WTC11 (cell line): Measurements from ENCODE around the gene MAGOH. TPM values are rescaled to one million over a fixed set of nuclear protein-coding genes. Genes with fewer than 3 reads are reported as not detected.

Experiments
- AR ChIP-seq: fragments of 250-450 bp; sonication (Bioruptor Pico); IDR thresholded peaks from 2 replicates; pipeline ENCODE4 v1.9.0; 2021; ENCODE audit warnings: mild to moderate bottlenecking
- ARID4B ChIP-seq: sonication (generic); formaldehyde crosslinking; IDR thresholded peaks from 2 replicates; pipeline ENCODE4 v1.8.0; 2023; ENCODE audit warnings: missing genetic modification reagents, mild to moderate bottlenecking, borderline replicate concordance
- ATF1 ChIP-seq: sonication (generic); formaldehyde crosslinking; IDR thresholded peaks from 2 replicates; pipeline ENCODE4 v1.8.1; 2023; ENCODE audit warnings: mild to moderate bottlenecking, moderate library complexity, missing genetic modification reagents
- ATF2 ChIP-seq: sonication (generic); formaldehyde crosslinking; IDR thresholded peaks from 2 replicates; pipeline ENCODE4 v1.8.1; 2022; ENCODE audit warnings: low read depth, missing genetic modification reagents, borderline replicate concordance
- ATF6 ChIP-seq: sonication (generic); formaldehyde crosslinking; IDR thresholded peaks from 2 replicates; pipeline ENCODE4 v1.8.1; 2023; ENCODE audit warnings: mild to moderate bottlenecking, missing genetic modification reagents
- ETV6 ChIP-seq: sonication (generic); formaldehyde crosslinking; IDR thresholded peaks from 2 replicates; pipeline ENCODE4 v1.8.1; 2022; ENCODE audit warnings: mild to moderate bottlenecking, missing genetic modification reagents
- GABPB1 ChIP-seq: sonication (generic); formaldehyde crosslinking; IDR thresholded peaks from 2 replicates; pipeline ENCODE4 v1.8.1; 2023; ENCODE audit warnings: mild to moderate bottlenecking, missing genetic modification reagents
- NR1H2 ChIP-seq: sonication (generic); formaldehyde crosslinking; IDR thresholded peaks from 2 replicates; pipeline ENCODE4 v1.9.0; 2021; ENCODE audit warnings: mild to moderate bottlenecking, moderate library complexity, missing genetic modification reagents
- NR2C2 ChIP-seq: sonication (generic); formaldehyde crosslinking; IDR thresholded peaks from 2 replicates; pipeline ENCODE4 v1.8.0; 2022; ENCODE audit warnings: mild to moderate bottlenecking, missing genetic modification reagents
- NR3C1 ChIP-seq: sonication (generic); formaldehyde crosslinking; conservative IDR thresholded peaks from 2 replicates; pipeline ENCODE4 v1.8.1; 2023; ENCODE audit warnings: low read depth, mild to moderate bottlenecking, missing genetic modification reagents
- RELA ChIP-seq: sonication (generic); formaldehyde crosslinking; IDR thresholded peaks from 2 replicates; pipeline ENCODE4 v1.8.1; 2022; ENCODE audit warnings: missing genetic modification reagents, mild to moderate bottlenecking, borderline replicate concordance
- SOX15 ChIP-seq: fragments of 250-450 bp; sonication (Bioruptor Pico); IDR thresholded peaks from 2 replicates; pipeline ENCODE4 v1.9.0; 2021; ENCODE audit warnings: mild to moderate bottlenecking
- STAT6 ChIP-seq: sonication (generic); formaldehyde crosslinking; conservative IDR thresholded peaks from 2 replicates; pipeline ENCODE4 v1.8.1; 2023; ENCODE audit warnings: mild to moderate bottlenecking, low read depth, missing genetic modification reagents, moderate library complexity
- TEAD4 ChIP-seq: sonication (generic); formaldehyde crosslinking; IDR thresholded peaks from 2 replicates; pipeline ENCODE4 v1.8.0; 2022; ENCODE audit warnings: mild to moderate bottlenecking, missing genetic modification reagents
- ZNF416 ChIP-seq: fragments of 250-450 bp; sonication (Bioruptor Pico); IDR thresholded peaks from 2 replicates; pipeline ENCODE4 v1.9.0; 2021; ENCODE audit warnings: mild to moderate bottlenecking, inconsistent platforms
- ZNF532 ChIP-seq: fragments of 250-450 bp; sonication (Bioruptor Pico); IDR thresholded peaks from 2 replicates; pipeline ENCODE4 v1.9.0; 2021; ENCODE audit warnings: mild to moderate bottlenecking, borderline replicate concordance
- total RNA-seq: library from RNA; stranded (reverse); gene quantifications from 3 replicates; pipeline ENCODE4 v1.2.3, GENCODE V29; 2021

Gene MAGOH
- total RNA-seq, 1 experiment from 2014 or later, result 57.8 TPM

GRCh38 chr1:53238197-53239155 is at the start of gene MAGOH (continued):
- TF ChIP-seq ZNF532 (no peak), ZNF416 (no peak), ATF6 (CRISPR knock-in tag) (no peak), ARID4B (CRISPR knock-in tag) (peak; percentile 84; the same call in 1 of the 2 replicates), SOX15 (CRISPR knock-in tag) (no peak), GABPB1 (CRISPR knock-in tag) (peak; percentile 94), NR2C2 (0 out of 2 replicates have a peak, but pooled peaks have one; percentile 32), TEAD4 (CRISPR knock-in tag) (no peak), NR3C1 (CRISPR knock-in tag) (no peak), AR (CRISPR knock-in tag) (no peak), ETV6 (peak; percentile 79; the same call in 1 of the 2 replicates), RELA (CRISPR knock-in tag) (0 out of 2 replicates have a peak, but pooled peaks have one; percentile 28), STAT6 (CRISPR knock-in tag) (no peak), ATF2 (CRISPR knock-in tag) (no peak), ATF1 (CRISPR knock-in tag) (peak; percentile 71; the same call in 1 of the 2 replicates), NR1H2 (CRISPR knock-in tag) (no peak)
